Glomerular visceral epithelial cell (primary cell): ENCODE results near the gene SPRR2B.
"Not testable (repeated sequence)": the region's sequence is repeated elsewhere in the genome, so short reads cannot be mapped to it uniquely, and the experiment has no call there.

Experiments
- DNase-seq: peaks from one replicate; pipeline ENCODE4 v3.0.0-alpha.2; 2016; ENCODE audit errors: extremely low spot score

The SPRR2B gene

GRCh38 chr1:153071511-153071910, at the start of gene SPRR2B:
Gene SPRR2B, minus strand, starts transcription at chr1:153071611. Its CDS starts 772 bp downstream, at chr1:153070839.
- DNase-seq: no peak

GRCh38 chr1:153120945-153121344, 49.5 kb upstream of the SPRR2B start:
- DNase-seq: no peak

DNA sequence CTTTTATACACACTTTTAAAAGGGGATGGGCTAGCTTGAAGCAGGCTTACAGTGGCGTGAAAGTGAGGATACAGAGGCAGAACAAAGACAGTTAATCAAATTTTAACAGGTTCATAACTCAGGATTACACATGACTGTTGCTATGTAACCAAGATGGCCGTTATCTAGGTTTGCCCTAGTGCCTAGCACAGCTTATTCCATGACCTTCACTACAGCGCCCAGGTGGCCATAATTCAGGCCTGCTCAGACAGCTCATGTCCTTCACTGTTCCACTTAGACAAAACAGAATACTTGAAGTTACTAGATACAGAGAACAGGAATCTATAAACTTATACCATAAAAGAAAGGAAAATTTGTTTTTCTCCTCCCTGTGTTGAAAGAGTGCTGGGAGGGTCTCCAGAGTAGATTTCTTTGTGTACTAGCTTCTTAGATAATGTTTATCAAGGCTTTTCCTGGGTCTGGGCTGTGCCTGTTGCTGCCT, 48.1 kb upstream of the SPRR2B start:
- DNase-seq: no peak

DNA sequence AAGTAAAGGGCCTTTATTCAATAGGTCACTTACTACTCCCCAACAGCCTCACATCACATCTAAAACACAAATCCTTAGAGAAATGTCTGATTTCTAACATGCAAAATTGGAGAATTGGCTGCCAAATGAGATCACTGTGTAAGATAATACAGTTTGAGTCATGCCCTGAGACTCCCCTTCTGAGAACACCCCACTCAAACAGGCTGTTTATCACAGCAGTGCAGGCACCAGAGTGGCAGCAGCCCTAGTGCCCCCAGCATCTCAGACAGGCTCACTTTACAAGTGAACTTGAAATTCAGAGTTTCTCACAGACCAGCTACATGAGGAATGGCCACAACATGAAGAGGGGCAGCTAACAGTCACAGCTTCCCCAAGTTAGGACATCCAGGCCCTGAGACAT, 43.9 kb upstream of the SPRR2B start:
- DNase-seq: not testable (repeated sequence)

DNA sequence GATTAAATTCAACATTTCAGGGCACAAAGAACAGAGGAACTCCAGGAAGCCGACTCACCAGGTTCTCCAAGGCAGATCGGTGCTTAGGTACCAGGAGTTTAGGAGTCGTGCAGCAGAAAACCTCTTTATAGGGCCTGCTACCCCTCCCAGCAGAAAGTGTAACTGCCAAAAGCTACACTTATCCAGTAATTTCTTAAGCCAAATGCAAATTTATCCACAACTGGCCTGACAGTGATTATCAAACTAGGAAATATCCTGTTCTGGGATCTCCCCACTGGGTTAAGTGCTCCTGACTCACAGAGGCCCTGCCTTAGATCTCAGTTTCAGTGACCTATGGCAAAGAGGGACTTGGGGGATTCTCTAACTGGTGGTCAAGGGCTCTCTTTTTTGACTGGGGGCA, 42.0 kb upstream of the SPRR2B start, which contains the start of gene SPRR2F:
Gene SPRR2F, minus strand, starts transcription at position 101 of the 400 bp plus-strand sequence. CDS start 783 bp downstream, outside the sequence.
- DNase-seq: no peak

- not testable (repeated sequence) for DNase-seq
Observed at GRCh38 chr1:153112454-153112853, 41.0 kb upstream of the SPRR2B start.

DNA sequence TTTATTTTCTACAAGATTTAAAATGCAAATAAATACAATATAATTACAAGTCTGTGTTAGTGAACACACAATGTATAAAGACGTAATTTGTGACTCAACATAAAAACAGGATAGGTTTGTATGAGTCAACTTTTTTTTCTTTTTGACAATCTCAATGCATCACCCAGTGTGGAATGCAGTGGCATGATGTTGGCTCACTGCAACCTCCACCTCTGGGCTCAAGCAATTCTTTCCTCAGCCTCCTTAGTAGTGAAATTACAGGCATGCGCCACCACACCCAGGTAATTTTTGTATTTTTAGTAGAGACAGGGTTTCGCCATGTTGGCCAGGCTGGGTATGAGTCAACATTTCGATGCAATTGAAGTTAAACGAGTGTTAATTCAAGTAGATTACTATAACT, 28.8 kb upstream of the SPRR2B start:
- DNase-seq: no peak

GRCh38 chr1:153099461-153100045, 28.1 kb upstream of the SPRR2B start:
- DNase-seq: no peak

DNA sequence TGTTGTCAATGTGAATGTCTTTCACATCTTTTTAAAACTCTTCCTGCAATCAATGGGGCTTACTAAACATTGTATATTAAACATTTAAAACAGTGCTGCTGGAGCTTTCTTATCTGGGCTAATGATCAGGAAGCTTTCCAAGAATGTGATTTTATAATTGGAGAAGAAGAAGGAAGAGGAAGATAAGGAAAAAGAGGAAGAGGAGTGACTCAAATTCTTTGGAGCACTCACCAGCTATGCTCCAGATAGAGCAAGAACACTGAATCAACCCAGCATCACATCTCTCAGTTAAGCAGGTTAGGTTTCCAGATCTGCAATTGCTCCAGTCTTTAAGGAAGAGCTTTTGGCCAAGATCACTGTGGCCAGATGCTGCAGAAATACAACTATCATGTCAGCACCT, 24.4 kb upstream of the SPRR2B start:
- no peak for DNase-seq

GRCh38 chr1:153094426-153094825, 23.0 kb upstream of the SPRR2B start, which contains the start of gene SPRR2E:
Gene SPRR2E, minus strand, starts transcription at chr1:153094526. Its CDS starts 775 bp downstream, at chr1:153093751.
- DNase-seq: no peak

- DNase-seq: no peak
Observed at GRCh38 chr1:153087652-153088051, 16.2 kb upstream of the SPRR2B start.

- no peak for DNase-seq
Observed at GRCh38 chr1:153081736-153082135, 10.3 kb upstream of the SPRR2B start.

GRCh38 chr1:153072806-153073726, 1.7 kb upstream of the SPRR2B start:
- DNase-seq: no peak

- no peak for DNase-seq
Observed at GRCh38 chr1:153070243-153070642, 1.2 kb downstream of the SPRR2B start.

- DNase-seq: no peak
Observed at GRCh38 chr1:153058826-153059784, 12.3 kb downstream of the SPRR2B start.

DNA sequence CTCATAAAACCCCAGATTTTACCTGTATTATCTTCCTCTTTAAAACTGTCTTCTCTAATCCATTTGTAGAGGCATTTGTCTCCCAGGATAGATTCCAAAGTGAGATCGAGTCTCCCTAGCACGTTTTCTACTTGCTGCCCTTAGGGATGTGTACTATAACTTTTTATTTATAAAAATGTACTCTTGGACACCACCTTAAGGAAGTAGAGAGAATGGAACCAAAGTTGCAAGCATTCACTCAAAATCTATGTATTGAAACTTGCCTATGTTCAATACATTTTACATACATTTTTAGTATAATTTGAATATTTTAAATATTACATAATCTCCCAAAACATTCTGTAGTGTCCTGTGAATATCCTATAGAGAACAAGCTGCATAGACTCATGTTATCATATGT, 13.3 kb downstream of the SPRR2B start:
- DNase-seq: no peak

DNA sequence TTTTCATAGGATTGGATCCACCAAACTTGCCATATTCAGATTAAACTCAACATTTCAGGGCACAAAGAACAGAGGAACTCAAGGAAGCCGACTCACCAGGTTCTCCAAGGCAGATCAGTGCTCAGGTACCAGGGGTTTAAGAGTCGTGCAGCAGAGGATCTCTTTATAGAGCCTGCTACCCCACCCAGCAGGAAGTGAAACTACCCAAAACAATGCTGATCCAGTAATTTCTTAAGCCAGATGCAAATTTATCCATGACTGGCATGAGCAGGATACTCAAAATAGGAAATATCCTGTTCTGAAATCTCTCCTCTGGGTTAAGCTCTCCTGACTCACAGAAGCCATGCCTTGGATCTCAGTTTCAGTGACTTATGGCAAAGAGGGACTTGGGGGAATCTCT, 14.0 kb downstream of the SPRR2B start, which contains the start of gene SPRR2A:
Gene SPRR2A, minus strand, starts transcription at position 138 of the 400 bp plus-strand sequence. CDS start 777 bp downstream, outside the sequence.
- DNase-seq: no peak

GRCh38 chr1:153056111-153056510, 15.3 kb downstream of the SPRR2B start:
- DNase-seq: not testable (repeated sequence)

- no peak for DNase-seq
Observed at GRCh38 chr1:153049211-153049610, 22.2 kb downstream of the SPRR2B start.

- no peak for DNase-seq
Observed at GRCh38 chr1:153040950-153041631, 30.3 kb downstream of the SPRR2B start, which contains the start of gene SPRR2D. Gene SPRR2D, minus strand, starts transcription at chr1:153041120. Its CDS starts 774 bp downstream, at chr1:153040346.

GRCh38 chr1:153035211-153035610, 36.2 kb downstream of the SPRR2B start:
- no peak for DNase-seq
